Measurements from ENCODE around the gene NR2F6. TPM values are rescaled to one million over a fixed set of nuclear protein-coding genes. Genes with fewer than 3 reads are reported as not detected.

The NR2F6 gene
- total RNA-seq, 1 experiment from 2014 or later, result 96.5 TPM

DNA sequence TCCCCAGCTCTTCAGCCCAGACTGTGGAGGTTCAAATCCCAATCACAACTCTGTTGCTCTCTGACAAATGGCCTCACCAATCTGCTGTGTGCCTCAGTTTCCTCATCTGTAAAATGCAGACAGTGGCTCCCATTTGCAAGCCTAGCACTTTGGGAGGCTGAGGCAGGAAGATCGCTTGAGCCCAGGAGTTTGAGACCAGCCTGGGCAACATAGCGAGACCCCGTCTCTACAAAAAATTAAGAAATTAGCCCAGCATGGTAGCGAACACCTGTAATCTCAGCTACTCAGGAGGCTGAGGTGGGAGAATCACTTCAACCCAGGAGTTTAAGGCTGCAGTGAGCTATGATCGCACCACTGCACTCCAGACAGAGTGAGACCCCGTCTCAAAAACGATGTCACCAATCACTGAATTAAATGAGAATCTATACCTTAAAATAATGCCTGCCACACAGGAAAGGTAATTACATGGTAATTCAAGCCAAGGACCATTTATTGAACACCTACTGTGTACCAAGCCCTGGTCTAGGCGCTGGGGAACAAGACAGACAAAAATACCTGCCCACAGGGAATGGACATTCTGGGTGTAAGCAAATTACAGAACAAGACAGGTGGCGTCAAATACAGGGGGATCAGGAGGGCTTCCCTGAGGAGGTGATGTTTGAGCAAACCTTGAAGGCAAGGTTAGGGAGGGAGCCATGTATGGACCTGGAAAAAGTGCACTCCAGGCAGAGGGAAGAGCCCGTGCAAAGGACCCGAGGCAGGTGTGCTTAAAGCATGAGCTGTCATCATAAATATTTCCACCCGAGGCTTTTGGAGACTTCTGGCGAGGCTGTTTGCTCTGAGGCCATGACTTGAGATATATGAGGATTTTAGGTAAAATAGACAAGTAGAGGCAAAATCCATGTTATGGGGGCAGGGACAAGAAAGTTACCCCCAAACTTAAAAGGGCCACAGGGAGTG is 7.7 kb downstream of the NR2F6 start:
- peak overlapping the region; percentile 31 for H3K4me3 Mint-ChIP-seq (ENCODE audit: unreplicated experiment)
- ChIA-PET CTCF (no interaction called here), POLR2A (no interaction called here)
- DNase-seq, result no peak
- intact Hi-C loops (cut with micrococcal nuclease; ENCODE audit: unreplicated experiment), result no loop called here
- H3K36me3 Mint-ChIP-seq (ENCODE audit: insufficient read depth, unreplicated experiment), result peaks cover 73% of the 10 kb centered on the region
- Histone ChIP-seq H3K27me3 (replicated peaks; ENCODE audit: control insufficient read depth, insufficient read depth, low read length) (no peaks in the 10 kb centered on the region), H3K9me3 (no peaks in the 10 kb centered on the region; the same call in 1 of the 2 replicates), H3K4me1 (peaks cover 32% of the 10 kb centered on the region), H3K4me3 (ENCODE audit: low read depth, low read length) (no peak overlapping the region), H3K36me3 (ENCODE audit: control insufficient read depth, insufficient read depth, low read length) (peaks cover 2% of the 10 kb centered on the region)
- peak overlapping the region; percentile 72 for H3K27ac Mint-ChIP-seq (ENCODE audit: unreplicated experiment)
- no peaks in the 10 kb centered on the region for H3K27me3 Mint-ChIP-seq (ENCODE audit: insufficient read depth, unreplicated experiment)
- H3K4me1 Mint-ChIP-seq (ENCODE audit: low read depth, unreplicated experiment), result peaks cover 18% of the 10 kb centered on the region
- H3K9me3 Mint-ChIP-seq (ENCODE audit: unreplicated experiment), result no peaks in the 10 kb centered on the region
- TF ChIP-seq, protein P1, sequence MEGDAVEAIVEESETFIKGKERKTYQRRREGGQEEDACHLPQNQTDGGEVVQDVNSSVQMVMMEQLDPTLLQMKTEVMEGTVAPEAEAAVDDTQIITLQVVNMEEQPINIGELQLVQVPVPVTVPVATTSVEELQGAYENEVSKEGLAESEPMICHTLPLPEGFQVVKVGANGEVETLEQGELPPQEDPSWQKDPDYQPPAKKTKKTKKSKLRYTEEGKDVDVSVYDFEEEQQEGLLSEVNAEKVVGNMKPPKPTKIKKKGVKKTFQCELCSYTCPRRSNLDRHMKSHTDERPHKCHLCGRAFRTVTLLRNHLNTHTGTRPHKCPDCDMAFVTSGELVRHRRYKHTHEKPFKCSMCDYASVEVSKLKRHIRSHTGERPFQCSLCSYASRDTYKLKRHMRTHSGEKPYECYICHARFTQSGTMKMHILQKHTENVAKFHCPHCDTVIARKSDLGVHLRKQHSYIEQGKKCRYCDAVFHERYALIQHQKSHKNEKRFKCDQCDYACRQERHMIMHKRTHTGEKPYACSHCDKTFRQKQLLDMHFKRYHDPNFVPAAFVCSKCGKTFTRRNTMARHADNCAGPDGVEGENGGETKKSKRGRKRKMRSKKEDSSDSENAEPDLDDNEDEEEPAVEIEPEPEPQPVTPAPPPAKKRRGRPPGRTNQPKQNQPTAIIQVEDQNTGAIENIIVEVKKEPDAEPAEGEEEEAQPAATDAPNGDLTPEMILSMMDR (IDR thresholded peaks at IDR 0.05; ENCODE audit: insufficient read depth in 1 of 2, low read depth in 1 of 2, low read length in 1 of 2, severe bottlenecking in 1 of 2, unreplicated experiment in 1 of 2), result no peak
- no TSS peak for BruUV-seq (replicated peaks)

- peaks cover 2% of the 10 kb centered on the region for H3K36me3 ChIP-seq (ENCODE audit: control insufficient read depth, insufficient read depth, low read length)
- intact Hi-C loops (cut with micrococcal nuclease; ENCODE audit: unreplicated experiment), result no loop called here
- ChIA-PET POLR2A (no interaction called here), CTCF (no interaction called here)
- no peaks in the 10 kb centered on the region; the same call in 1 of the 2 replicates for H3K9me3 ChIP-seq
- no peak overlapping the region for H3K4me3 ChIP-seq (ENCODE audit: low read depth, low read length)
- H3K4me1 ChIP-seq, result peaks cover 22% of the 10 kb centered on the region
- TF ChIP-seq, protein P1 (IDR thresholded peaks at IDR 0.05; ENCODE audit: insufficient read depth in 1 of 2, low read depth in 1 of 2, low read length in 1 of 2, severe bottlenecking in 1 of 2, unreplicated experiment in 1 of 2), result no peak
- BruUV-seq (replicated peaks), result no TSS peak
- DNase-seq, result no peak
- H3K27ac Mint-ChIP-seq (ENCODE audit: unreplicated experiment), result no peak overlapping the region
- H3K9me3 Mint-ChIP-seq (ENCODE audit: unreplicated experiment), result no peaks in the 10 kb centered on the region
- peaks cover 78% of the 10 kb centered on the region for H3K36me3 Mint-ChIP-seq (ENCODE audit: insufficient read depth, unreplicated experiment)
- no peaks in the 10 kb centered on the region for H3K27me3 Mint-ChIP-seq (ENCODE audit: insufficient read depth, unreplicated experiment)
- peaks cover 13% of the 10 kb centered on the region for H3K4me1 Mint-ChIP-seq (ENCODE audit: low read depth, unreplicated experiment)
- no peaks in the 10 kb centered on the region for H3K27me3 ChIP-seq (replicated peaks; ENCODE audit: control insufficient read depth, insufficient read depth, low read length)
- no peak overlapping the region for H3K4me3 Mint-ChIP-seq (ENCODE audit: unreplicated experiment)
Measured at GRCh38 chr19:17236811-17237543, 8.7 kb downstream of the NR2F6 start.

- Histone ChIP-seq H3K9me3 (no peaks in the 10 kb centered on the region; the same call in 1 of the 2 replicates), H3K27me3 (replicated peaks; ENCODE audit: control insufficient read depth, insufficient read depth, low read length) (no peaks in the 10 kb centered on the region), H3K4me3 (ENCODE audit: low read depth, low read length) (no peak overlapping the region), H3K4me1 (peaks cover 15% of the 10 kb centered on the region), H3K36me3 (ENCODE audit: control insufficient read depth, insufficient read depth, low read length) (peaks cover 2% of the 10 kb centered on the region)
- CTCF ChIA-PET, result no interaction called here
- H3K27me3 Mint-ChIP-seq (ENCODE audit: insufficient read depth, unreplicated experiment), result no peaks in the 10 kb centered on the region
- no peak overlapping the region for H3K27ac Mint-ChIP-seq (ENCODE audit: unreplicated experiment)
- peaks cover 13% of the 10 kb centered on the region for H3K4me1 Mint-ChIP-seq (ENCODE audit: low read depth, unreplicated experiment)
- H3K36me3 Mint-ChIP-seq (ENCODE audit: insufficient read depth, unreplicated experiment), result peaks cover 78% of the 10 kb centered on the region
- POLR2A ChIA-PET, result no interaction called here
- intact Hi-C loops (cut with micrococcal nuclease; ENCODE audit: unreplicated experiment), result no loop called here
- BruUV-seq (replicated peaks), result no TSS peak
- TF ChIP-seq, protein P1 (IDR thresholded peaks at IDR 0.05; ENCODE audit: insufficient read depth in 1 of 2, low read depth in 1 of 2, low read length in 1 of 2, severe bottlenecking in 1 of 2, unreplicated experiment in 1 of 2), result no peak
- no peak for DNase-seq
- H3K9me3 Mint-ChIP-seq (ENCODE audit: unreplicated experiment), result no peaks in the 10 kb centered on the region
- H3K4me3 Mint-ChIP-seq (ENCODE audit: unreplicated experiment), result no peak overlapping the region
Measured at GRCh38 chr19:17235971-17236777, 9.5 kb downstream of the NR2F6 start.
